K562 (cell line): ENCODE results near the gene SULT1B1. TPM values are rescaled to one million over a fixed set of nuclear protein-coding genes. Genes with fewer than 3 reads are reported as not detected.

ENCODE experiments used
- ATAC-seq: fragments of 200-7000 bp; cut with Tn5 transposase; 3 replicates; pipeline ENCODE4 v1.9.1; 2020; ENCODE audit warnings: moderate library complexity
- Bru-seq: library from RNA; stranded (reverse); fragments of 400-500 nt; gene quantifications from one replicate; lab custom pipeline; 2021; lab: Mats Ljungman, UMichigan
- BruChase-seq, 2 experiments: library from RNA; stranded (reverse); fragments of 400-500 nt; gene quantifications; one replicate each; lab custom pipeline; 2021; lab: Mats Ljungman, UMichigan
- BruUV-seq: library from RNA; stranded (reverse); fragments of 400-500 nt; replicated peaks from 2 replicates; lab custom pipeline; 2021; lab: Mats Ljungman, UMichigan
- CTCF ChIA-PET: fragments of 300-600 bp; formaldehyde crosslinking; extraction: SDS; loops from one replicate; lab custom pipeline; 2021; ENCODE audit warnings: low intra/inter-chr PET ratio; lab: Yijun Ruan, JAX
- POLR2A ChIA-PET: fragments of 300-600, 350-650 bp; sonication (Branson Sonifier 250); formaldehyde crosslinking; extraction: SDS; loops from one replicate; lab custom pipeline; 2021; ENCODE audit warnings: antibody characterized with exemption, inconsistent platforms; lab: Yijun Ruan, JAX
- DNase-seq, 4 experiments: peaks; one replicate each; pipeline versions ENCODE4 v3.0.0 to v3.0.0-alpha.2; 2011 to 2018; ENCODE audit warnings: low spot score in 3 of 4, mixed read lengths in 3 of 4; ENCODE audit errors: extremely low read depth in 1 of 4
- FAIRE-seq: peaks from 2 replicates; lab custom pipeline; 2011; peaks lifted over from hg19 to GRCh38; lab: Jason Lieb, UNC
- H2AFZ ChIP-seq: 2 replicates; pipeline ENCODE4 v1.6.0; 2011; ENCODE audit warnings: low read depth, low read length, control low read depth, inconsistent platforms
- H3K27ac ChIP-seq: fragments of 200-600 bp; 3 replicates; pipeline ENCODE4 v1.8.0; 2011; ENCODE audit warnings: low read depth, mild to moderate bottlenecking, control low read depth, inconsistent platforms, low read length, moderate library complexity, mixed read lengths; ENCODE audit errors: extremely low read depth
- H3K27me3 ChIP-seq, 2 experiments: fragments of 300-600 bp in 1 of 2; 2 replicates in 1 of 2; 3 replicates in 1 of 2; pipeline versions ENCODE4 v1.6.0 to v1.8.0; 2011; ENCODE audit warnings: inconsistent platforms in 2 of 2, low read length in 2 of 2, mild to moderate bottlenecking in 1 of 2, mixed read lengths in 1 of 2, moderate library complexity in 1 of 2; ENCODE audit not compliant: control insufficient read depth in 2 of 2, insufficient read depth in 2 of 2
- H3K36me3 ChIP-seq: fragments of 300-600 bp; 3 replicates; pipeline ENCODE4 v1.8.0; 2011; ENCODE audit warnings: mild to moderate bottlenecking, low read length, inconsistent platforms; ENCODE audit not compliant: control insufficient read depth, insufficient read depth
- H3K4me1 ChIP-seq, 2 experiments: fragments of 200-600 bp in 1 of 2; replicated peaks in 1 of 2; 2 replicates in 1 of 2; 3 replicates in 1 of 2; pipeline versions ENCODE4 v1.5.1 to v1.8.0; 2011; ENCODE audit warnings: inconsistent platforms in 2 of 2, low read length in 2 of 2, mild to moderate bottlenecking in 1 of 2, mixed read lengths in 1 of 2, moderate library complexity in 1 of 2; ENCODE audit not compliant: control insufficient read depth in 2 of 2, insufficient read depth in 2 of 2
- H3K4me2 ChIP-seq: 2 replicates; pipeline ENCODE4 v1.6.1; 2011; ENCODE audit warnings: low read length, control low read depth, inconsistent platforms, mixed read lengths; ENCODE audit not compliant: insufficient read depth
- H3K4me3 ChIP-seq: fragments of 200-600 bp; sonication (generic), shearing (Covaris generic); 2 replicates; pipeline ENCODE4 v1.5.1; 2016; ENCODE audit warnings: control low read depth, inconsistent platforms
- H3K79me2 ChIP-seq: fragments of 200-600 bp; 3 replicates; pipeline ENCODE4 v1.8.0; 2011; ENCODE audit warnings: low read length, inconsistent platforms; ENCODE audit not compliant: control insufficient read depth, insufficient read depth
- H3K9ac ChIP-seq, 2 experiments: 2 replicates each; pipeline versions ENCODE4 v1.6.0 to v1.6.1; 2011; ENCODE audit warnings: low read depth in 2 of 2, low read length in 2 of 2, control low read depth in 1 of 2, inconsistent platforms in 1 of 2, mild to moderate bottlenecking in 1 of 2, mixed read lengths in 1 of 2; ENCODE audit not compliant: insufficient read depth in 1 of 2
- H3K9me1 ChIP-seq: one replicate; pipeline ENCODE4 v1.6.0; 2011; ENCODE audit warnings: inconsistent platforms, mild to moderate bottlenecking, low read length, moderate library complexity; ENCODE audit not compliant: control insufficient read depth, insufficient read depth
- H3K9me3 ChIP-seq: replicated peaks from 2 replicates; pipeline ENCODE4 v1.5.1; 2011; ENCODE audit warnings: low read depth, low read length, inconsistent platforms; ENCODE audit not compliant: control insufficient read depth, insufficient read depth
- H4K20me1 ChIP-seq: replicated peaks from 2 replicates; pipeline ENCODE4 v1.6.1; 2011; ENCODE audit warnings: low read length, inconsistent platforms, mixed read lengths; ENCODE audit not compliant: control insufficient read depth, insufficient read depth
- ATF4 ChIP-seq: fragments of 450-650 bp; formaldehyde crosslinking; IDR thresholded peaks from 2 replicates; pipeline ENCODE4 v1.4.0; 2022; ENCODE audit warnings: mild to moderate bottlenecking, moderate library complexity
- DPF2 ChIP-seq: fragments of 450-650 bp; IDR thresholded peaks from 2 replicates; pipeline ENCODE4 v1.6.1; 2016
- HOMEZ ChIP-seq: fragments of 250-450 bp; sonication (Bioruptor Pico); IDR thresholded peaks from 2 replicates; pipeline ENCODE4 v1.4.0; 2020; ENCODE audit warnings: mild to moderate bottlenecking, moderate library complexity
- MCM3 ChIP-seq: fragments of 450-650 bp; IDR thresholded peaks from 2 replicates; pipeline ENCODE4 v1.6.1; 2016
- PKNOX1 ChIP-seq: fragments of 450-650 bp; IDR thresholded peaks from 2 replicates; pipeline ENCODE4 v1.6.1; 2016
- RNF2 ChIP-seq: sonication (generic); IDR thresholded peaks from 2 replicates; pipeline ENCODE4 v1.6.1; 2016
- ZNF584 ChIP-seq: fragments of 200-800 bp; sonication (Bioruptor generic); IDR thresholded peaks from 2 replicates; pipeline ENCODE4 v1.6.1; 2016; ENCODE audit warnings: low read depth, mild to moderate bottlenecking, missing genetic modification characterization, missing compliant biosample characterization
- ZNF75A ChIP-seq: fragments of 450-650 bp; formaldehyde crosslinking; IDR thresholded peaks from 2 replicates; pipeline ENCODE4 v1.4.0; 2020; ENCODE audit warnings: mild to moderate bottlenecking
- WGBS: fragments of 100-300 bp; shearing (Covaris generic); methylation state at CpG from one replicate; pipeline ENCODE4 v1.1.6; 2016; ENCODE audit warnings: low coverage, mixed read lengths; ENCODE audit not compliant: insufficient coverage; ENCODE audit errors: missing lambda C conversion rate; 5-methylcytosine and 5-hydroxymethylcytosine counted together
- in situ Hi-C: fragments of 300-500 bp; cut with MboI; formaldehyde crosslinking; loops from 4 replicates; pipeline ENCODE4 v1.15.0; 2018; ENCODE audit warnings: inconsistent platforms, mixed read lengths
- intact Hi-C: fragments of 100-400 bp; cut with micrococcal nuclease; formaldehyde crosslinking; loops from 2 replicates; pipeline ENCODE4 v1.14.2; 2022
- long read RNA-seq, 3 experiments: library from polyadenylated mRNA in 2 of 3; library from RNA in 1 of 3; unstranded in 2 of 3; stranded (forward) in 1 of 3; transcript quantifications; one replicate each; pipeline ENCODE4 v2.0.0, GENCODE V29; 2019 to 2022
- polyA minus RNA-seq, 3 experiments: library from RNA; depleted of rRNA, polyadenylated mRNA; stranded (reverse); fragments of >200 nt; gene quantifications; 2 replicates each; pipeline ENCODE4 v1.2.3, GENCODE V29; 2011
- polyA plus RNA-seq, 8 experiments: library from polyadenylated mRNA; depleted of rRNA in 4 of 8; stranded (reverse) in 5 of 8; unstranded in 3 of 8; fragments of >200 nt; fragmentation: Nextera tagmentation in 2 of 8; fragmentation: Illumina TruSeq in 1 of 8; extraction: Ambion mirVana in 2 of 8; extraction: Trizol in 1 of 8; gene quantifications; 2 replicates each; pipeline versions ENCODE4 v1.2.1 to v1.2.3, GENCODE V29; 2011 to 2014; ENCODE audit warnings: inconsistent platforms in 1 of 8, missing spikeins in 1 of 8
- total RNA-seq, 7 experiments: library from RNA; depleted of rRNA in 6 of 7; stranded (reverse); fragments of >200 nt in 6 of 7; fragmentation: Illumina TruSeq in 2 of 7; extraction: Trizol in 2 of 7; gene quantifications; 2 replicates each; pipeline versions ENCODE4 v1.2.1 to v1.2.3, GENCODE V29; 2011 to 2021; ENCODE audit warnings: low replicate concordance in 1 of 7

SULT1B1 gene
- total RNA-seq (2011; cell fraction: chromatin; rRNA removed; ENCODE audit: low replicate concordance), result 0.19 TPM in 1 of 2 replicates, not detected in the other
- not detected in 2 replicates for total RNA-seq (2011; cell fraction: nucleolus; rRNA removed)
- 0.07 TPM in 1 of 2 replicates, not detected in the other for total RNA-seq (2011; cell fraction: nucleoplasm; rRNA removed)
- total RNA-seq (2014; rRNA removed), result not detected in 2 replicates
- total RNA-seq (2014; rRNA removed; fragmentation: Illumina TruSeq; extraction: Trizol), result under 0.01 TPM in 1 of 2 replicates, not detected in the other
- total RNA-seq (2015; rRNA removed; fragmentation: Illumina TruSeq; extraction: Trizol), result not detected in 2 replicates
- total RNA-seq (2021), result 0.04 TPM in 1 of 2 replicates, not detected in the other
- 0.01 TPM in 1 of 2 replicates, not detected in the other for polyA plus RNA-seq (2011; rRNA removed)
- polyA plus RNA-seq (2011; cell fraction: cytosol; rRNA removed), result under 0.01 and 0.01 TPM in 2 replicates
- not detected in 2 replicates for polyA plus RNA-seq (2011; cell fraction: nucleus; rRNA removed)
- not detected in 2 replicates for polyA plus RNA-seq (2012)
- polyA plus RNA-seq (2014; fragmentation: Illumina TruSeq; extraction: Trizol), result not detected in 2 replicates
- polyA plus RNA-seq (2014; fragmentation: Nextera tagmentation; extraction: Ambion mirVana), result not detected
- not detected in 2 replicates for polyA plus RNA-seq (2014; rRNA removed)
- polyA minus RNA-seq (2011; rRNA and poly(A)+ RNA removed), result not detected in 2 replicates
- not detected in 2 replicates for polyA minus RNA-seq (2011; cell fraction: cytosol; rRNA and poly(A)+ RNA removed)
- polyA minus RNA-seq (2011; cell fraction: nucleus; rRNA and poly(A)+ RNA removed), result not detected in 2 replicates
- not detected for Bru-seq, nascent RNA
- not detected for BruChase-seq, experiment 1, labeled RNA remaining after a 2-hour chase
- not detected for BruChase-seq, experiment 2, labeled RNA remaining after a 6-hour chase
- long read RNA-seq, experiment 1, result 0 reads
- long read RNA-seq, experiment 2, result 0 reads
- long read RNA-seq, experiment 3, result 0 reads

GRCh38 chr4:69760455-69760854, at the start of gene SULT1B1:
Gene SULT1B1 (minus strand): TSS chr4:69760620. CDS start chr4:69755217, 5,403 bp downstream.
- H3K4me3 ChIP-seq, result no peak within 1 kb of the TSS

More at GRCh38 chr4:69760455-69760854, at the start of gene SULT1B1:
- H3K9me3 ChIP-seq, result no peaks in the 10 kb centered on the region
- TF ChIP-seq ZNF584 (CRISPR knock-in tag), result no peak
- no peak for TF ChIP-seq RNF2
- TF ChIP-seq ATF4 (CRISPR knock-in tag), result no peak
- TF ChIP-seq ZNF75A (CRISPR knock-in tag), result no peak
- TF ChIP-seq MCM3, result no peak
- no peak for TF ChIP-seq HOMEZ (CRISPR knock-in tag)
- TF ChIP-seq PKNOX1, result no peak
- TF ChIP-seq DPF2, result no peak
- H3K27ac ChIP-seq, result no peak within 1 kb of the TSS
- no peak within 1 kb of the TSS for H2AFZ ChIP-seq
- no peaks in the 10 kb centered on the region for H3K9me1 ChIP-seq
- FAIRE-seq, result no peak
- H3K27me3 ChIP-seq, result no peaks in the 10 kb centered on the region
- in situ Hi-C loops (no loop called here), intact Hi-C loops (no loop called here)
- H4K20me1 ChIP-seq, result no peaks in the 10 kb centered on the region
- POLR2A ChIA-PET, result no interaction called here
- 0% methylated on average over 2 of the region's 2 CpGs for WGBS
- H3K79me2 ChIP-seq, result no peaks in the 10 kb centered on the region
- BruUV-seq, result no TSS peak
- no peak for ATAC-seq
- no peak for DNase-seq
- no peak within 1 kb of the TSS for H3K9ac ChIP-seq
- H3K4me1 ChIP-seq, result no peaks in the 10 kb centered on the region
- CTCF ChIA-PET, result no interaction called here
- no peak within 1 kb of the TSS for H3K4me2 ChIP-seq
- no peaks in the 10 kb centered on the region for H3K36me3 ChIP-seq
